ENCODE measurements around the gene CHCHD3.

CHCHD3 gene

DNA sequence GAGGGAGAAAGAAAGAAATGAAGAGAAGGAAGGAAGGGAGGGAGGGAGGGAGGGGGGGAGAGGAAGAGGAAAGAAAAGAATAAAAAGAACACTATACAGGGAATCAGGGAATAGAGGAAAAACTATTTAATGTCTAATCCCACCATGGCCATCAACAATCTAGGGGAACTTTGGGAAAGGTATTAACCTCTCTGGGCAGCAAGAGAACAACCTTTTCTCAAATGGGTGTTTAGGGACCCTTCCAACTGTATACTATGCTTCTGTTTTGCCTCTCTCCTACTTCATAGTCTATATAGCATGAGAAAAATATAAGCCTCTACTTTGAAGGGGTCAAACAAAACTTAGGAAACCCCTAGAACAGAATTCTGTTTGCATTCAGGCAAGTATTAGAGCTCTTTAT lies 54.5 kb downstream of the CHCHD3 start:
- Histone ChIP-seq H2AFZ (ENCODE audit: low read depth) (no peak overlapping the region), H3K27me3 (ENCODE audit: insufficient read depth, low read depth) (no peaks in the 10 kb centered on the region), H3K4me1 (ENCODE audit: low read depth, poor library complexity, severe bottlenecking) (no peaks in the 10 kb centered on the region), H3K4me3 (IDR thresholded peaks at IDR 0.05; ENCODE audit: insufficient read depth, low read depth, low read length) (no peak overlapping the region), H3K27ac (no peak overlapping the region), H4K20me1 (ENCODE audit: insufficient read depth) (no peaks in the 10 kb centered on the region), H3K79me2 (ENCODE audit: insufficient read depth, low read depth) (no peaks in the 10 kb centered on the region), H3K36me3 (ENCODE audit: insufficient read depth) (no peaks in the 10 kb centered on the region), H3K9ac (no peak overlapping the region), H3K4me2 (no peak overlapping the region)
- TF ChIP-seq, protein P1, sequence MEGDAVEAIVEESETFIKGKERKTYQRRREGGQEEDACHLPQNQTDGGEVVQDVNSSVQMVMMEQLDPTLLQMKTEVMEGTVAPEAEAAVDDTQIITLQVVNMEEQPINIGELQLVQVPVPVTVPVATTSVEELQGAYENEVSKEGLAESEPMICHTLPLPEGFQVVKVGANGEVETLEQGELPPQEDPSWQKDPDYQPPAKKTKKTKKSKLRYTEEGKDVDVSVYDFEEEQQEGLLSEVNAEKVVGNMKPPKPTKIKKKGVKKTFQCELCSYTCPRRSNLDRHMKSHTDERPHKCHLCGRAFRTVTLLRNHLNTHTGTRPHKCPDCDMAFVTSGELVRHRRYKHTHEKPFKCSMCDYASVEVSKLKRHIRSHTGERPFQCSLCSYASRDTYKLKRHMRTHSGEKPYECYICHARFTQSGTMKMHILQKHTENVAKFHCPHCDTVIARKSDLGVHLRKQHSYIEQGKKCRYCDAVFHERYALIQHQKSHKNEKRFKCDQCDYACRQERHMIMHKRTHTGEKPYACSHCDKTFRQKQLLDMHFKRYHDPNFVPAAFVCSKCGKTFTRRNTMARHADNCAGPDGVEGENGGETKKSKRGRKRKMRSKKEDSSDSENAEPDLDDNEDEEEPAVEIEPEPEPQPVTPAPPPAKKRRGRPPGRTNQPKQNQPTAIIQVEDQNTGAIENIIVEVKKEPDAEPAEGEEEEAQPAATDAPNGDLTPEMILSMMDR (conservative IDR thresholded peaks at IDR 0.05; ENCODE audit: low read depth, low read length): no peak

DNA sequence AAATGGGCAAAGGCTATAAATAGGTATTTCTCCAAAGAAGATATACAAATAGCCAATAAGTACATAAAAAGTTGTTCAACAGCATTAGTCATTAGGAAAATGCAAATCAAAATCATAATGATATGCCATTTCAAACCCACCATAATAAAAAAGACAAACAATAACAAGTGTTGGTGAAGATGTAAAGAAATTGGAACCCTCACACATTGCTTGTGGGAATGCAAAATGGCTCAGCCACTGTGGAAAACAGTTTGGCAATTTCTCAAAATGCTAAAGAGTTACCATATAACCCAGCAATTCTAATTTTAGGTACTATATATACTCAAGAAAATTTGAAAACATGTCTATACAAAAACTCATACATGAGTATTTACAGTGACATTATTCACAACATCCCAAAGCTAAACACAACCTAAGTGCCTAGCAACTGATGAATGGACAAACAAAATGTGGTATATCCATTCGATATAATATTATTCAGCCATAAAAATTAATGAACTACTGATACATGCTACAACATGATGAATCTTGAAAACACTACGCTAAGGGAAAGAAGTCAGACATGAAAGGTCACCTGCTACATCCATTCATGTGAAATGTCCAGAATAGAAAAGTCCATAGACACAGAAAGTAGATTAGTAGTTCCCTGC lies 55.6 kb downstream of the CHCHD3 start:
- no peaks in the 10 kb centered on the region for H3K27me3 ChIP-seq (ENCODE audit: insufficient read depth, low read depth)
- H3K4me1 ChIP-seq (ENCODE audit: low read depth, poor library complexity, severe bottlenecking): no peaks in the 10 kb centered on the region
- H3K36me3 ChIP-seq (ENCODE audit: insufficient read depth): no peaks in the 10 kb centered on the region
- TF ChIP-seq, protein P1 (conservative IDR thresholded peaks at IDR 0.05; ENCODE audit: low read depth, low read length): no peak
- no peak overlapping the region for H3K4me2 ChIP-seq
- no peaks in the 10 kb centered on the region for H4K20me1 ChIP-seq (ENCODE audit: insufficient read depth)
- H3K4me3 ChIP-seq (IDR thresholded peaks at IDR 0.05; ENCODE audit: insufficient read depth, low read depth, low read length): no peak overlapping the region
- H2AFZ ChIP-seq (ENCODE audit: low read depth): no peak overlapping the region
- H3K79me2 ChIP-seq (ENCODE audit: insufficient read depth, low read depth): no peaks in the 10 kb centered on the region
- H3K9ac ChIP-seq: no peak overlapping the region
- H3K27ac ChIP-seq: no peak overlapping the region

DNA sequence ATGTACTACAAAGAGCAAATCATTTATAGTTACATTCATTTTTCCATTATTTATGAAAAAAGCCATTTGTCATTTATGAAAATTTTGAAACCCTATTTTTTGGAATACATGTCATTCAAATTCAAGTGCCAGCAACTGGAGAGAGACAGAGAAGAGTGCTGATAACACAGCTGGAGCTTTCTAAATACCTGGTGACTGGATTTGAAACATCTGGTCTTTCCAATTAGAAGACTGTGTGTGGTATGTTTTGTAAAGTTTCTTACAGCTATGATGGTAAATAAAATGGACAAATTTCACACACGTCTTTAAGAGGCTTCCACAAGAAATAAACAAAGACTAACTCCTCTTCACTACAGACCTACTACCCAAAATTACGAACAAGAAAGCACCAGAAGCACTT lies 56.8 kb downstream of the CHCHD3 start:
- H3K4me3 ChIP-seq (IDR thresholded peaks at IDR 0.05; ENCODE audit: insufficient read depth, low read depth, low read length): no peak overlapping the region
- no peak overlapping the region for H3K27ac ChIP-seq
- no peaks in the 10 kb centered on the region for H3K4me1 ChIP-seq (ENCODE audit: low read depth, poor library complexity, severe bottlenecking)
- H3K79me2 ChIP-seq (ENCODE audit: insufficient read depth, low read depth): no peaks in the 10 kb centered on the region
- no peak overlapping the region for H2AFZ ChIP-seq (ENCODE audit: low read depth)
- H3K36me3 ChIP-seq (ENCODE audit: insufficient read depth): no peaks in the 10 kb centered on the region
- H3K27me3 ChIP-seq (ENCODE audit: insufficient read depth, low read depth): no peaks in the 10 kb centered on the region
- no peaks in the 10 kb centered on the region for H4K20me1 ChIP-seq (ENCODE audit: insufficient read depth)
- TF ChIP-seq, protein P1 (conservative IDR thresholded peaks at IDR 0.05; ENCODE audit: low read depth, low read length): no peak
- no peak overlapping the region for H3K9ac ChIP-seq
- no peak overlapping the region for H3K4me2 ChIP-seq

DNA sequence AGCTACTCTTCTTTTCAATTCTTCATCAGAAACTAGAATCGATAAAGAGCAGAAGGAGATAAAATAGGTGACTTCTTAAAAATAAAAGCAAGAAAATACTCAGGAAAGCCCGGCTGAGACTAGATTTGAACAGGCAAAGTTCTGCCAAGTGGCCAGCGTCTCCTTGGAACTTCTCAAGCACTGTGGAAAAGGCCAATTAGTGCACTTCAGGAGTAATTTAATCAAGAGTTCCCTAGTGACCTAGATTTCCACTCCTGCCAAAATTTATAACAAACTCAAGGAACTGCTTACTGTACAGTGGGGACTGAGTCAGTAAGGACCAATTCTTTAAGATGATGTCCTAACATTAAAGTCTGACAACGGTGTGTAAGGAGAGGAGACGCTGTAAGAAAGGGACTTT lies 57.3 kb downstream of the CHCHD3 start:
- Histone ChIP-seq H3K4me1 (ENCODE audit: low read depth, poor library complexity, severe bottlenecking) (no peaks in the 10 kb centered on the region), H3K4me3 (IDR thresholded peaks at IDR 0.05; ENCODE audit: insufficient read depth, low read depth, low read length) (no peak overlapping the region), H3K27ac (no peak overlapping the region), H2AFZ (ENCODE audit: low read depth) (no peak overlapping the region), H3K36me3 (ENCODE audit: insufficient read depth) (no peaks in the 10 kb centered on the region), H4K20me1 (ENCODE audit: insufficient read depth) (no peaks in the 10 kb centered on the region), H3K79me2 (ENCODE audit: insufficient read depth, low read depth) (no peaks in the 10 kb centered on the region), H3K9ac (no peak overlapping the region), H3K4me2 (no peak overlapping the region), H3K27me3 (ENCODE audit: insufficient read depth, low read depth) (no peaks in the 10 kb centered on the region)
- TF ChIP-seq, protein P1 (conservative IDR thresholded peaks at IDR 0.05; ENCODE audit: low read depth, low read length): no peak
